ENCODE measurements around the gene TTYH2.

TTYH2 gene

DNA sequence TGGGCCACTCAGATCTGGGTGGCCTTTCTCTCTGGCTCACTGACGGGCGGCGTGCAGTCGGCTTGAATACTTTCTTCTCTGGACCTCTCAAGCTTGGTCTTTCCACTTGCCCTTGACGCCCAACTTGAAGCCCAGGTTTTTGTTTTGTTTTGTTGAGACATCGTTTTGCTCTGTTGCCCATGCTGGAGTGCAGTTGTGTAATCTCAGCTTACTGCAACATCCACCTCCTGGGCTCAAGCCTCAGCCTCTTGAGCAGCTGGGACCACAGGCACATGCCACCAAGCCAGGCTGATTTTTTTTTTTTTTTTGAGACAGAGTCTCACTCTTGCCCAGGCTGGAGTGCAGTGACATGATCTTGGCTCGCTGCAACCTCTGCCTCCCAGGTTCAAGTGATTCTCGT, 89.9 kb downstream of the TTYH2 start:
- no peak for DNase-seq
- TF ChIP-seq, protein P1, sequence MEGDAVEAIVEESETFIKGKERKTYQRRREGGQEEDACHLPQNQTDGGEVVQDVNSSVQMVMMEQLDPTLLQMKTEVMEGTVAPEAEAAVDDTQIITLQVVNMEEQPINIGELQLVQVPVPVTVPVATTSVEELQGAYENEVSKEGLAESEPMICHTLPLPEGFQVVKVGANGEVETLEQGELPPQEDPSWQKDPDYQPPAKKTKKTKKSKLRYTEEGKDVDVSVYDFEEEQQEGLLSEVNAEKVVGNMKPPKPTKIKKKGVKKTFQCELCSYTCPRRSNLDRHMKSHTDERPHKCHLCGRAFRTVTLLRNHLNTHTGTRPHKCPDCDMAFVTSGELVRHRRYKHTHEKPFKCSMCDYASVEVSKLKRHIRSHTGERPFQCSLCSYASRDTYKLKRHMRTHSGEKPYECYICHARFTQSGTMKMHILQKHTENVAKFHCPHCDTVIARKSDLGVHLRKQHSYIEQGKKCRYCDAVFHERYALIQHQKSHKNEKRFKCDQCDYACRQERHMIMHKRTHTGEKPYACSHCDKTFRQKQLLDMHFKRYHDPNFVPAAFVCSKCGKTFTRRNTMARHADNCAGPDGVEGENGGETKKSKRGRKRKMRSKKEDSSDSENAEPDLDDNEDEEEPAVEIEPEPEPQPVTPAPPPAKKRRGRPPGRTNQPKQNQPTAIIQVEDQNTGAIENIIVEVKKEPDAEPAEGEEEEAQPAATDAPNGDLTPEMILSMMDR (IDR thresholded peaks at IDR 0.05; ENCODE audit: low read depth, low read length, missing control alignments): no peak
- in situ Hi-C loops (cut with HindIII; ENCODE audit: low pct_ligation_motif_present, low sequenced_read_pairs): no loop called here
- Histone ChIP-seq H3K27me3 (replicated peaks) (no peaks in the 10 kb centered on the region), H3K36me3 (replicated peaks) (no peaks in the 10 kb centered on the region), H3K4me3 (ENCODE audit: low read depth, low read length) (no peak overlapping the region), H3K27ac (no peak overlapping the region)

DNA sequence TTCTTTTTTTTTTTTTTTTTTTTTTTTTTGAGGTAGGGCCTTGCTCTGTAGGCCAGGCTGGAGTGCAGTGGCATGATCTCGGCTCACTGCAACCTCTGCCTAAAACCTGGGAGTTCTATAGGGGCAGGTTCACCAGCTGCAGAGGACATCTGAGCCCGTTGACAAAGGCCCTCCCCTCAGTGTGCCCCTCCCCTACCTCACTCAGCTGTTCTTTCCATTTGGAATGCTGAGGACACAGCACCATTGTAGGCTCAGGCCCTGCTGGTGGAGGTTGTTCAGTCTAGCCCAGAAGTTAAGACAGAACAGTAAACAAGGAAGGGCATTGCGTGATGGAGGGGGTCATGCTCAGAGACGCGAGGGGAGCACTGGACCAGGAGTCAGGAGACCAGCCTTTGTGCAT, 90.8 kb downstream of the TTYH2 start:
- H3K27ac ChIP-seq: no peak overlapping the region
- in situ Hi-C loops (cut with HindIII; ENCODE audit: low pct_ligation_motif_present, low sequenced_read_pairs): no loop called here
- DNase-seq: no peak

DNA sequence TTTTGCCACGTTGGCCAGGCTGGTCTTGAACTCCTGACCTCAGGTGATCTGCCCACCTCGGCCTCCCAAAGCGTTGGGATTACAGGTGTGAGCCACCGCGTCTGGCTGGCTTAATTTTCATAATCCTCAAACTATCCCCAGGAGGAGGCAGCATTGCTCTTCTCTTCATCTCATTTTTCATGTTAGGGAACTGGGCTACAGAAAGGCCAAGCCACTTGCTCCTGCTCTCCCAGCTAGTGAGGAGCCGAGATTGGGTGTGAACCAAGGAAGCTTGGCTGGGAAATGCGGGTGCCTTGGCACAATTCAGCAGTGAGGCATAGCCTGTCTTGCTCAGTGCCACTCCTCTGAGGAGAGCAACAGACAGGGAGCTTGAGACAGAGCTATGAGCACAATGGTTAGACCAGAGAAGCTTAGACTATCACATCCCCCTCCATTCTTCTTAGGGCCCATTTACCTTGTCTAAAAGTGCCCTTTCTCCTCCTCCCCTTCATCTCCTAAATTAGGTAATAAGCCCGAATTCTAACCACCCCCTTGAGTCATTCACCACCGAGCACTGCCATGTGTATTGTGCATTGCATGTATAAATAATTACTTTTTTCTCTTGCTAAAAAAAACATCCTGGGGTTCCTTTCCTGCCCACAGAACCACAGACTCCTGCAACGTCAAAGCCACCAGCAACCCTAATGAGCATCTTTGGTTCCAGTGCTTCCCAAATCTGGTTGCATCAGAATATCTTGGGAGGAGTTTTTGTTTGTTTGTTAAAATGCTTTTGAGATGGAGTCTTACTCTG, 92.7 kb downstream of the TTYH2 start:
- TF ChIP-seq, protein P1 (IDR thresholded peaks at IDR 0.05; ENCODE audit: low read depth, low read length, missing control alignments): no peak
- no peaks in the 10 kb centered on the region for H3K36me3 ChIP-seq (replicated peaks)
- no peak overlapping the region for H3K4me3 ChIP-seq (ENCODE audit: low read depth, low read length)
- DNase-seq: no peak
- H3K27ac ChIP-seq: no peak overlapping the region
- in situ Hi-C loops (cut with HindIII; ENCODE audit: low pct_ligation_motif_present, low sequenced_read_pairs): no loop called here
- H3K27me3 ChIP-seq (replicated peaks): no peaks in the 10 kb centered on the region

More for the DNA sequence above, 90.8 kb downstream of the TTYH2 start:
- no peak overlapping the region for H3K4me3 ChIP-seq (ENCODE audit: low read depth, low read length)
- TF ChIP-seq, protein P1 (IDR thresholded peaks at IDR 0.05; ENCODE audit: low read depth, low read length, missing control alignments): no peak
- H3K36me3 ChIP-seq (replicated peaks): no peaks in the 10 kb centered on the region
- no peaks in the 10 kb centered on the region for H3K27me3 ChIP-seq (replicated peaks)

DNA sequence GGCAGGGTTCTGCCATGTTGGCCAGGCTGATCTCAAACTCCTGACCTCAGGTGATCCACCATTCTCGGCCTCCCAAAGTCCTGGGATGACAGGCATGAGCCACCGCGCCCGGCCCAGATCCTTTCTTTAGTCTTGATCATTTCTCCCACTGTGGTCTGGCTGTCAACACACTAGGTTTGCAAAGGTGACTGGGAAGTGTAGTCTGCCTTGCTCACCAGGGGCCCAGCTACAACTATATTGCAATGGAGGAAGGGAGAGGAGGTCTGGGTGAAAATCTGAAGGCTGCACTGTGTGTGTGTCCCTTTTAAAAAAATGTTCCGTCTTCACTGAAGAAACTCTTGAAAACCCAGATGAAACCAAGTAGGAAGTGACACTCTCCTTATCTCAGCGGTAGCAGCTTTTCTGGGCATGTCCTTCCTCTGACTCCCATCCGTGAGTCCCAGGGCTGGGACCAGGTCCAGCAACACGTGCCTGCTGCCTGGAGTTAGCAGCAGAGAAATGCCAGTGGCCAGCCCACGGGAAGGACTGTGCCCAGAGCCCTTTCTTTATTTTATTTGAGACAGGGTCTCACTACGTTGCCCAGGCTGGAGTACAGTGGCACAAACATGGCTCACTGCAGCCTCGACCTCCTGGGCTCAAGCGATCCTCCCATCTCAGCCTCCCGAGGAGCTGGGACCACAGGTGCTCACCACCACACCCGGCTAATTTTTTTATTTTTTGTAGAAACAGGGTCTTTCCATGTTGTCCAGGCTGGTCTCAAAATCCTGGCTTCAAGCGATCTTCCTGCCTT, 94.8 kb downstream of the TTYH2 start:
- in situ Hi-C loops (cut with HindIII; ENCODE audit: low pct_ligation_motif_present, low sequenced_read_pairs): no loop called here
- Histone ChIP-seq H3K27me3 (replicated peaks) (no peaks in the 10 kb centered on the region), H3K4me3 (ENCODE audit: low read depth, low read length) (no peak overlapping the region), H3K27ac (no peak overlapping the region), H3K36me3 (replicated peaks) (no peaks in the 10 kb centered on the region)
- TF ChIP-seq, protein P1 (IDR thresholded peaks at IDR 0.05; ENCODE audit: low read depth, low read length, missing control alignments): no peak
- no peak for DNase-seq

DNA sequence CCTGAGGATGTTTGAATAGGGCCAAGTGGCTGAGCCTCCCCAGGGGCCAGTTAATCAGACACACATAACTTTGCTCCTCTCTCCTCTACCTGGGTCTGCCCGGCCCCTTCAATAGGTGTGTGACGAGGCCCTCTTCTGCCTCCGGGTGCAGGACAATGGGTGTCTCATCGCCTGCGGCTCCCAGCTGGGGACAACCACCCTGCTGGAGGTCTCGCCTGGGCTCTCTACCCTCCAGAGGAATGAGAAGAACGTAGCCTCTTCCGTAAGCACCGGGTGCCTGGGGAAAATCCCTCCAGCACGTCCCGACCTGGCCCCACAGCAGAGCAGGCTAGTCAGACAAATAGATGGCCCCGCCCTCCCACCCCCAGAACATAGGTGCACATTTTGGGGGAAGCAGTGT, 96.5 kb downstream of the TTYH2 start:
- Histone ChIP-seq H3K27ac (no peak overlapping the region), H3K36me3 (replicated peaks) (no peaks in the 10 kb centered on the region), H3K4me3 (ENCODE audit: low read depth, low read length) (no peak overlapping the region), H3K27me3 (replicated peaks) (no peaks in the 10 kb centered on the region)
- no peak for DNase-seq
- in situ Hi-C loops (cut with HindIII; ENCODE audit: low pct_ligation_motif_present, low sequenced_read_pairs): no loop called here
- TF ChIP-seq, protein P1 (IDR thresholded peaks at IDR 0.05; ENCODE audit: low read depth, low read length, missing control alignments): no peak
